SH-SY5Y (cell line): ENCODE results near the gene MTMR11.

ENCODE experiments used
- GATA2 ChIP-seq: IDR thresholded peaks from 2 replicates; pipeline ENCODE4 v1.6.1; 2011; ENCODE audit warnings: mild to moderate bottlenecking, low read depth, low read length
- GATA3 ChIP-seq: IDR thresholded peaks from 2 replicates; pipeline ENCODE4 v1.6.1; 2011; ENCODE audit warnings: low read depth, mild to moderate bottlenecking, low read length, moderate library complexity

GRCh38 chr1:149962736-149963135, 26.1 kb upstream of the MTMR11 start:
- TF ChIP-seq GATA2 (no peak), GATA3 (no peak)
